Left lung (tissue), 10 donors: ENCODE measurements around the gene SUPT20HL1. TPM values are rescaled to one million over a fixed set of nuclear protein-coding genes. Genes with fewer than 3 reads are reported as not detected.
"Not testable (repeated sequence)": the region's sequence is repeated elsewhere in the genome, so short reads cannot be mapped to it uniquely, and the experiment has no call there.

Experiments used
- ATAC-seq: fragments of 200-7000 bp; cut with Tn5 transposase; one replicate; pipeline ENCODE4 v1.9.1; 2020; ENCODE audit warnings: moderate library complexity
- DNase-seq, 4 donors: peaks; one replicate each; pipeline ENCODE4 v3.0.0-alpha.2; 2013 to 2020
- H3K27ac ChIP-seq, 2 donors: fragments of 200-600 bp; sonication (generic) in 1 of 2; one replicate each; pipeline versions ENCODE4 v1.5.0 to v1.8.0; 2020 to 2021
- H3K27me3 ChIP-seq, 2 donors: fragments of 200-600 bp; sonication (generic) in 1 of 2; one replicate each; pipeline versions ENCODE4 v1.5.0 to v1.8.0; 2020 to 2021
- H3K36me3 ChIP-seq, 2 donors: fragments of 200-600 bp; sonication (generic) in 1 of 2; one replicate each; pipeline versions ENCODE4 v1.5.0 to v1.8.0; 2020 to 2021
- H3K4me1 ChIP-seq, 2 donors: fragments of 200-600 bp; one replicate each; pipeline ENCODE4 v1.8.0; 2021
- H3K4me3 ChIP-seq, 2 donors: fragments of 200-600 bp; sonication (generic) in 1 of 2; one replicate each; pipeline versions ENCODE4 v1.5.0 to v1.8.0; 2020 to 2021; ENCODE audit warnings: mild to moderate bottlenecking in 1 of 2
- H3K9me3 ChIP-seq, 2 donors: fragments of 200-600 bp; sonication (generic) in 1 of 2; one replicate each; pipeline versions ENCODE4 v1.5.0 to v1.8.0; 2020 to 2021
- intact Hi-C, 2 donors: fragments of 100-400 bp; cut with DNase I; formaldehyde crosslinking; loops; one replicate each; pipeline versions ENCODE4 v1.11.2 to v1.14.2; 2022
- polyA plus RNA-seq, 6 donors: library from polyadenylated mRNA; unstranded; fragments of 120-200 nt; gene quantifications; one replicate each; pipeline ENCODE4 v1.2.1, GENCODE V29; 2013; ENCODE audit not compliant: insufficient read length in 6 of 6
- total RNA-seq, 2 donors: library from RNA; stranded (reverse); fragmentation: NEBNext Ultra II Directional; extraction: Animal tissue kit (Norgen Biotek cat#: 25700); gene quantifications; one replicate each; pipeline ENCODE4 v1.2.1, GENCODE V29; 2021
- TF ChIP-seq, protein P1 (sequence below), 2 donors: fragments of 200-600 bp; sonication (generic) in 1 of 2; IDR thresholded peaks; one replicate each; pipeline versions ENCODE4 v1.5.0 to v1.8.0; 2021; ENCODE audit warnings: antibody characterized with exemption in 2 of 2
- donor health status: DM: no; HTN: yes; CAD: no.
- donor health status: DM: no; HTN: no; CAD: no.

The SUPT20HL1 gene
- total and polyA plus RNA-seq, 8 donors, result 0.07 TPM; not detected in 7

DNA sequence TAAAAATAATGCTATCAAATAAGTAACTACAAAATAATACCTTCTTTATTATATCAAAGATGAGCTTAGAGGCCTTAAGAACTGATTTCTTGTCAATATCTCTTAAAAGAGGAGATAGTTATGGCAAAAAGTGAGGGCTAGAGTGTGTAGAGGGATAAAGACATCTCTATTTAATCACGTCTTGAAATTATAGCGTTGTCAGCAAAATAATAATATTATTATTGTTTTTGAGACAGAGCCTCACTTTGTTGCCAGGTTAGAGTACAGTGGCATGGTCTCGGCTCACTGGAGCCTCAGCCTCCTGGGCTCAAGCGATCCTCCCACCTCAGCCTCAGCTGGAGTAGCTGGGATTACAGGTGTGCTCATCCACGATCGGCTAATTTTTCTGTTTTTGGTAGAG, 18.3 kb downstream of the SUPT20HL1 start:
- TF ChIP-seq, protein P1, sequence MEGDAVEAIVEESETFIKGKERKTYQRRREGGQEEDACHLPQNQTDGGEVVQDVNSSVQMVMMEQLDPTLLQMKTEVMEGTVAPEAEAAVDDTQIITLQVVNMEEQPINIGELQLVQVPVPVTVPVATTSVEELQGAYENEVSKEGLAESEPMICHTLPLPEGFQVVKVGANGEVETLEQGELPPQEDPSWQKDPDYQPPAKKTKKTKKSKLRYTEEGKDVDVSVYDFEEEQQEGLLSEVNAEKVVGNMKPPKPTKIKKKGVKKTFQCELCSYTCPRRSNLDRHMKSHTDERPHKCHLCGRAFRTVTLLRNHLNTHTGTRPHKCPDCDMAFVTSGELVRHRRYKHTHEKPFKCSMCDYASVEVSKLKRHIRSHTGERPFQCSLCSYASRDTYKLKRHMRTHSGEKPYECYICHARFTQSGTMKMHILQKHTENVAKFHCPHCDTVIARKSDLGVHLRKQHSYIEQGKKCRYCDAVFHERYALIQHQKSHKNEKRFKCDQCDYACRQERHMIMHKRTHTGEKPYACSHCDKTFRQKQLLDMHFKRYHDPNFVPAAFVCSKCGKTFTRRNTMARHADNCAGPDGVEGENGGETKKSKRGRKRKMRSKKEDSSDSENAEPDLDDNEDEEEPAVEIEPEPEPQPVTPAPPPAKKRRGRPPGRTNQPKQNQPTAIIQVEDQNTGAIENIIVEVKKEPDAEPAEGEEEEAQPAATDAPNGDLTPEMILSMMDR (IDR thresholded peaks at IDR 0.05), result no peak
- Histone ChIP-seq H3K9me3 (no peaks in the 10 kb centered on the region), H3K4me1 (no peaks in the 10 kb centered on the region), H3K27me3 (peaks cover 0 to 12% of the 10 kb centered on the region in 2 donors), H3K27ac (no peak overlapping the region), H3K36me3 (no peaks in the 10 kb centered on the region), H3K4me3 (no peak overlapping the region)
- DNase-seq (no peak), ATAC-seq (no peak)
- intact Hi-C loops, result no loop called here

- Histone ChIP-seq H3K36me3 (no peaks in the 10 kb centered on the region), H3K27ac (no peak overlapping the region), H3K4me1 (no peaks in the 10 kb centered on the region), H3K27me3 (peaks cover 0 to 12% of the 10 kb centered on the region in 2 donors), H3K4me3 (no peak overlapping the region), H3K9me3 (no peaks in the 10 kb centered on the region)
- DNase-seq (peak in 2 of 4 donors; percentile 42 to 45), ATAC-seq (no peak)
- intact Hi-C loops, result no loop called here
- TF ChIP-seq, protein P1 (IDR thresholded peaks at IDR 0.05), result no peak
Observed at GRCh38 chrX:24380262-24381187, 20.1 kb downstream of the SUPT20HL1 start.

DNA sequence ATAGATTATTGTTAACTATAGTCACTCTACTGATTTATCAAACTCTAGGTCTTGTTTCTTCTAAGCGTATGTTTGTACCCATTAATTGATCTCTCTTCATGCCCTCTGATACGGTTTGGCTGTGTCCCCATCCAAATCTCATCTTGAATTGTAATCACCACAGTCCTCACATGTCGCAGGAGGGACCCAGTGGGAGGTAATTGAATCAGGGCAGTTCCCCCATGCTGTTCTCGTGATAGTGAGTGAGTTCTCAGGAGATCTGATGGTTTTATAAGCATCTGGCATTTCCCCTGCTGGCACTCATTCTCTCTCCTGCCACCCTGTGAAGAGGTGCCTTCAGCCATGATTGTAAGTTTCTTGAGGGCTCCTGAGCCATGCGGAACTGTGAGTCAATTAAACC, 21.9 kb downstream of the SUPT20HL1 start:
- H3K27me3 ChIP-seq, result peaks cover 0 to 12% of the 10 kb centered on the region in 2 donors
- ATAC-seq, H3K4me3 ChIP-seq, H3K36me3 ChIP-seq, H3K9me3 ChIP-seq, H3K4me1 ChIP-seq, H3K27ac ChIP-seq, DNase-seq, intact Hi-C loops: not testable (repeated sequence)

- Histone ChIP-seq H3K27me3 (no peaks in the 10 kb centered on the region), H3K4me3 (no peak overlapping the region), H3K27ac (no peak overlapping the region), H3K4me1 (no peaks in the 10 kb centered on the region), H3K36me3 (no peaks in the 10 kb centered on the region), H3K9me3 (no peaks in the 10 kb centered on the region)
- intact Hi-C loops, result no loop called here
- TF ChIP-seq, protein P1 (IDR thresholded peaks at IDR 0.05), result no peak
- no peak for DNase-seq
- ATAC-seq, result no peak
Observed at GRCh38 chrX:24387724-24388123, 27.3 kb downstream of the SUPT20HL1 start.

GRCh38 chrX:24391389-24391788, 30.9 kb downstream of the SUPT20HL1 start:
- TF ChIP-seq, protein P1 (IDR thresholded peaks at IDR 0.05), result no peak
- H3K36me3 ChIP-seq, result no peaks in the 10 kb centered on the region
- ATAC-seq (no peak), DNase-seq (no peak)
- peaks cover 0 to 5% of the 10 kb centered on the region in 2 donors for H3K27me3 ChIP-seq
- no peak overlapping the region for H3K27ac ChIP-seq
- H3K4me1 ChIP-seq, result no peaks in the 10 kb centered on the region
- no peak overlapping the region for H3K4me3 ChIP-seq
- H3K9me3 ChIP-seq, result no peaks in the 10 kb centered on the region
- intact Hi-C loops, result loop anchor here in 1 of 2 donors (10.0 kb wide), 1 partner anchor 113 kb away; no protein-coding TSS in a partner anchor
